Testis (tissue), 3 donors: ENCODE measurements around the gene PARL. TPM values are rescaled to one million over a fixed set of nuclear protein-coding genes. Genes with fewer than 3 reads are reported as not detected.

ENCODE experiments used
- DNase-seq: peaks from one replicate; pipeline ENCODE4 v3.0.0-alpha.2; 2019
- H3K27ac ChIP-seq, 2 donors: fragments of 200-600 bp; sonication (generic); one replicate each; pipeline ENCODE4 v1.5.1; 2019
- H3K27me3 ChIP-seq: fragments of 200-600 bp; sonication (generic); one replicate; pipeline ENCODE4 v1.5.1; 2019
- H3K36me3 ChIP-seq: fragments of 200-600 bp; sonication (generic); one replicate; pipeline ENCODE4 v1.5.1; 2017; ENCODE audit warnings: low read depth; ENCODE audit errors: missing control alignments
- H3K4me1 ChIP-seq: fragments of 200-600 bp; sonication (generic); one replicate; pipeline ENCODE4 v1.5.1; 2019
- H3K4me3 ChIP-seq, 2 donors: fragments of 200-600 bp; sonication (generic); one replicate each; pipeline ENCODE4 v1.5.1; 2017 to 2019
- H3K9me3 ChIP-seq: fragments of 200-600 bp; sonication (generic); one replicate; pipeline ENCODE4 v1.5.1; 2017
- POLR2A ChIP-seq: fragments of 450-650 bp; IDR thresholded peaks from one replicate; pipeline ENCODE4 v1.6.1; 2017; ENCODE audit warnings: antibody characterized with exemption, mild to moderate bottlenecking, moderate library complexity
- WGBS, 2 donors: methylation state at CpG; one replicate each; pipeline ENCODE4 v1.1.5; 2018; 5-methylcytosine and 5-hydroxymethylcytosine counted together
- intact Hi-C: fragments of 100-400 bp; cut with DNase I; formaldehyde crosslinking; loops from one replicate; pipeline ENCODE4 v1.15.1; 2023; ENCODE audit warnings: low total_unique reads
- polyA plus RNA-seq: library from polyadenylated mRNA; stranded (reverse); fragments of 350-450 nt; fragmentation: Illumina TruSeq; extraction: RNeasy Lipid Tissue Mini Kit (QIAGEN cat#74804); gene quantifications from one replicate; pipeline ENCODE4 v1.2.3, GENCODE V29; 2014; ENCODE audit warnings: low read depth, low replicate concordance; ENCODE audit not compliant: insufficient read depth
- total RNA-seq, 2 donors: library from RNA; depleted of rRNA; stranded (reverse); fragments of >200 nt; gene quantifications; one replicate each; pipeline ENCODE4 v1.2.3, GENCODE V29; 2016
- TF ChIP-seq, protein P1 (sequence below), 3 experiments: fragments of 450-650 bp in 2 of 3; fragments of 200-600 bp in 1 of 3; sonication (generic) in 1 of 3; IDR thresholded peaks; one replicate each; pipeline ENCODE4 v1.5.1; 2016 to 2019; ENCODE audit warnings: antibody characterized with exemption in 3 of 3, mild to moderate bottlenecking in 2 of 3, moderate library complexity in 1 of 3

The PARL gene
- total and polyA plus RNA-seq, 3 donors from 2014 or later, result 55.5 to 64.2 (median 57.6) TPM

GRCh38 chr3:183833516-183833915 is 51.2 kb downstream of the PARL start:
- Histone ChIP-seq H3K4me3 (no peak overlapping the region), H3K4me1 (no peaks in the 10 kb centered on the region), H3K27ac (no peak overlapping the region), H3K9me3 (no peaks in the 10 kb centered on the region), H3K27me3 (no peaks in the 10 kb centered on the region), H3K36me3 (no peaks in the 10 kb centered on the region)
- WGBS, 2 donors, result 93 to 96% methylated on average over 6 of the region's 6 CpGs
- intact Hi-C loops, result no loop called here
- no peak for DNase-seq
- no peak for TF ChIP-seq POLR2A
- TF ChIP-seq, protein P1, sequence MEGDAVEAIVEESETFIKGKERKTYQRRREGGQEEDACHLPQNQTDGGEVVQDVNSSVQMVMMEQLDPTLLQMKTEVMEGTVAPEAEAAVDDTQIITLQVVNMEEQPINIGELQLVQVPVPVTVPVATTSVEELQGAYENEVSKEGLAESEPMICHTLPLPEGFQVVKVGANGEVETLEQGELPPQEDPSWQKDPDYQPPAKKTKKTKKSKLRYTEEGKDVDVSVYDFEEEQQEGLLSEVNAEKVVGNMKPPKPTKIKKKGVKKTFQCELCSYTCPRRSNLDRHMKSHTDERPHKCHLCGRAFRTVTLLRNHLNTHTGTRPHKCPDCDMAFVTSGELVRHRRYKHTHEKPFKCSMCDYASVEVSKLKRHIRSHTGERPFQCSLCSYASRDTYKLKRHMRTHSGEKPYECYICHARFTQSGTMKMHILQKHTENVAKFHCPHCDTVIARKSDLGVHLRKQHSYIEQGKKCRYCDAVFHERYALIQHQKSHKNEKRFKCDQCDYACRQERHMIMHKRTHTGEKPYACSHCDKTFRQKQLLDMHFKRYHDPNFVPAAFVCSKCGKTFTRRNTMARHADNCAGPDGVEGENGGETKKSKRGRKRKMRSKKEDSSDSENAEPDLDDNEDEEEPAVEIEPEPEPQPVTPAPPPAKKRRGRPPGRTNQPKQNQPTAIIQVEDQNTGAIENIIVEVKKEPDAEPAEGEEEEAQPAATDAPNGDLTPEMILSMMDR (IDR thresholded peaks at IDR 0.05), result no peak

GRCh38 chr3:183830187-183830586 is 54.5 kb downstream of the PARL start:
- H3K4me3 ChIP-seq, result no peak overlapping the region
- no peaks in the 10 kb centered on the region for H3K27me3 ChIP-seq
- H3K36me3 ChIP-seq, result no peaks in the 10 kb centered on the region
- intact Hi-C loops, result no loop called here
- no peaks in the 10 kb centered on the region for H3K4me1 ChIP-seq
- DNase-seq, result no peak
- TF ChIP-seq, protein P1 (IDR thresholded peaks at IDR 0.05), result no peak
- TF ChIP-seq POLR2A, result no peak
- 92 to 96% methylated on average over 9 of the region's 9 CpGs for WGBS, 2 donors
- H3K27ac ChIP-seq, result no peak overlapping the region
- no peaks in the 10 kb centered on the region for H3K9me3 ChIP-seq

DNA sequence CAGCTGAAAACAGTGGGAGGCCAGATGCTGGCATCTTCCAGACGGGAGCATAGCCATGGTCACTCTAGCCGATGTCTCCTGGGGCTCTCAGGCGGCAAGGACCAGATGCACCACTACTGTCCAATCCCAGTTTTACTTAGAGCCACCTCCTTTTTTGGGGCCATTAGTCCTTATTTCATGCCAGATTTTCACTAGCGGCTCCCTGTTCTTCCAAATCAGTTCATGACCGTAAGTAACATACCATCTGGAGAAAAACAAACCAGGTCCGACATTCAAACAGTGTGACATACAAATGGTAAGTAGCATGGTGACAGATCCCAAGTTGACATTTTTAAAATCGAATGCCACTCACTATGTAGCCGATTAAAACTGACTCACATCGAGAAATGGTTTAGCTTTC is 55.2 kb downstream of the PARL start:
- Histone ChIP-seq H3K36me3 (no peaks in the 10 kb centered on the region), H3K27me3 (no peaks in the 10 kb centered on the region), H3K4me1 (peaks cover 2% of the 10 kb centered on the region), H3K4me3 (no peak overlapping the region), H3K27ac (no peak overlapping the region), H3K9me3 (no peaks in the 10 kb centered on the region)
- DNase-seq, result no peak
- intact Hi-C loops, result no loop called here
- no peak for TF ChIP-seq POLR2A
- TF ChIP-seq, protein P1 (IDR thresholded peaks at IDR 0.05), result no peak
- 87 to 92% methylated on average over 9 of the region's 9 CpGs for WGBS, 2 donors

DNA sequence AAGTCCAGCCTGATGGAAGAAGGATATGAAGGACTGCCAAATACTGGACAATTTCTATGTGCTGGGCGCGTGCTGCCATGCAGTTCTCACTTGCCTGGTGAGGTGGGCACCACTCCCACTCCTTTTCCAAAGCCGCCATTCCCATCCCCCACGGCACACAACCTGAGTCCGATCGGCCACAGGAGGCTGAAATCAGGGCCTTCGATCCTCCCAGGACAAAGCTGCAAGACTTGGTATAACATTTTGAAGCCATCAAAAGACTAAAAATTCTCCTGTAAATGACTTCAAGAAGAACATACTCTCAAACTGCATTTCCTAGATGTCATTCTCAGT is 56.2 kb downstream of the PARL start:
- intact Hi-C loops, result no loop called here
- Histone ChIP-seq H3K4me1 (peaks cover 4% of the 10 kb centered on the region), H3K4me3 (no peak overlapping the region), H3K9me3 (no peaks in the 10 kb centered on the region), H3K36me3 (no peaks in the 10 kb centered on the region), H3K27me3 (no peaks in the 10 kb centered on the region), H3K27ac (no peak overlapping the region)
- TF ChIP-seq, protein P1 (IDR thresholded peaks at IDR 0.05), result no peak
- DNase-seq, result no peak
- WGBS, 2 donors, result 87 to 97% methylated on average over 7 of the region's 7 CpGs

DNA sequence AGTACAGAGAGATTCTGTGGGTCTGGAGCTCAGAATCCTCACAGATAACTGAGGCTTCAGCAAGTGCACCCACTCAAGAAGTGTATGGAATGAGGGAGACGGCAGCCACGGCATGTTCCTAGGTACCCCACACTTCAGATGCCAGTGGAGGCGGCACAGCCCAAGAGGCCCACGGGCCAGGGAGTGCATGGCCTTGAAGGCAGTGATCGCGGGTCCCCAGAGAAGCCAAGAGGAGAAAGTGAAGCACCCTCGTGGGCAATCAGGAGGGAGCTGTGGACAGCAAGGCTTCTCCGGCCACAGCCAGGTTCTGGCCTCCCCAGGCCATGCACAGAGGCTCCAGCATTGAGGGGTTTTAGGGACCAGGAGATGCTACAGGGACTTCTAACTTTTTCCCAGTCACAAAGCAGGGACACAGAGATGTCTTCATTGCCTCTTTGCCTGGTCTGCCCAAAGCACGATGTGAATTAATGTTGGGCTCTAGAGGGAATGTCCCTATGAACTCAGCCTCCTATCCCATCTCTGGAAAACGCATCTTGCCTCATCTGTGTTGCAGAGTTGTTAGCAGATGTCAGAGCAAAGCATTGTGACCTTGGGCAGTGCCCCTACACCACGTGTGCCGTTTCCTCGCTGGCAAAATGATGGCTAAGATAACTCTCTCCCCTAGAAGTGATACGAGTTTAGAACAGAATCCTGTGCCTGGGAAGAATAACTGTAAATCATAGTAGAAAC is 56.7 kb downstream of the PARL start:
- DNase-seq, result no peak
- no peak for TF ChIP-seq POLR2A
- TF ChIP-seq, protein P1 (IDR thresholded peaks at IDR 0.05), result no peak
- 68 to 75% methylated on average over 13 to 14 of the region's 14 CpGs for WGBS, 2 donors
- no peaks in the 10 kb centered on the region for H3K9me3 ChIP-seq
- H3K4me3 ChIP-seq, result no peak overlapping the region
- H3K27ac ChIP-seq, result no peak overlapping the region
- no peaks in the 10 kb centered on the region for H3K27me3 ChIP-seq
- intact Hi-C loops, result no loop called here
- no peaks in the 10 kb centered on the region for H3K36me3 ChIP-seq
- H3K4me1 ChIP-seq, result peaks cover 4% of the 10 kb centered on the region
